HK-2 (cell line): ENCODE results near the gene RPS6KA5.
"Not testable (repeated sequence)": the region's sequence is repeated elsewhere in the genome, so short reads cannot be mapped to it uniquely, and the experiment has no call there.

Experiments
- DNase-seq: peaks from one replicate; pipeline ENCODE4 v3.0.0-alpha.2; 2018; ENCODE audit not compliant: unreplicated experiment

Gene RPS6KA5

DNA sequence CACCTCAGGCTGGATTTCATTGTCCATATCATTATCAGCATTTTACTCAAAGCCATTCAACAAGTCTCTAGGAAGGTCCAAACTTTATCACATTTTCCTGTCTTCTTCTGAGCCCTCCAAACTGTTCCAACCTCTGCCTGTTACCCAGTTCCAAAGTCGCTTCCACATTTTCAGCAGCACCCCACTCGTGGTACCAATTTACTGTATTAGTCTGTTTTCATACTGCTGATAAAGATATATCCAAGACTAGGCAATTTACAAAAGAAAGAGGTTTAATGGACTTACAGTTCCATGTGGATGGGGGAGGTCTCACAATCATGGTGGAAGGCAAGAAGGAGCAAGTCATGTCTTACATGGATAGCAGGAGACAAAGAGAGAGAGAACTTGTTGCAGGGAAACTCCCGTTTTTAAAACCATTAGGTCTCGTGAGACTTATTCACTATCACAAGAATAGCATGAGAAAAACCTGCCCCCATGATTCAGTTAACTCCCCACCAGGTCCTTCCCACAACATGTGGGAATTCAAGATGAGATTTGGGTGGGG lies 121.1 kb downstream of the RPS6KA5 start:
- not testable (repeated sequence) for DNase-seq

GRCh38 chr14:90938615-90939014 lies 121.8 kb downstream of the RPS6KA5 start:
- no peak for DNase-seq

- no peak for DNase-seq
These were observed 123.5 kb downstream of the RPS6KA5 start for GRCh38 chr14:90936757-90937440.

DNA sequence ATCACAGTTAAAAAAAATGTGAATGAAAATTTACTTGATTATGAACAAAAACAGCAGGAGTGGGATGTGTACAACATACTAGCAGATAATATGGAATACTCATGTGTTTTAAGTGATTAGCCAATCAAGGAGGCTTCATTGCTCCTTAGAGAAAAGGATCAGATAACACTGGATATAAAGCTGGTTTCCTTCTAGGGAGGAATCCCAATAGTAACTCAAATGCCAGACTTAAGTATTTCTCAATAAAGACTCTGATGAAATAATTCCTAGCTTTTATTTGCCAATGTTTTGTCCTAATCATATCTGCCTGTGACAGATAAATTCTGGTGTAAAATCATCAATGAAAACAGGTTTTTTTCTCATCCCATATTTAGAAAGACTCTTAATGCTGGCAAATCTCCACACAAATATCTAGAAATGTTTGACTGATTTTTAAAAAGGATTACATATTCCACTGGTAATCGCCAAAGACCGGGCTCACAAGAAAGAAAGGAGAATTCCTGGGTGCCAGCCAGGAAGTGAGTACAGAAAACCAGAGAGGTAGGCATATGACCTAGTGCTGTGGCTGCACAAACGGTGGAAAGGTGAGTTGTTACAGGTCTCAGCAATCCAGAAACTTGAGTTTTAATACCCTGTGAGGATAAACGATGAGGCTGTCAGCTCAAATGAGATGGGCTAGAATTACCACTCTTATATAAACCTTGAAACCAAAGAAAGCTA lies 135.7 kb downstream of the RPS6KA5 start:
- no peak for DNase-seq

DNA sequence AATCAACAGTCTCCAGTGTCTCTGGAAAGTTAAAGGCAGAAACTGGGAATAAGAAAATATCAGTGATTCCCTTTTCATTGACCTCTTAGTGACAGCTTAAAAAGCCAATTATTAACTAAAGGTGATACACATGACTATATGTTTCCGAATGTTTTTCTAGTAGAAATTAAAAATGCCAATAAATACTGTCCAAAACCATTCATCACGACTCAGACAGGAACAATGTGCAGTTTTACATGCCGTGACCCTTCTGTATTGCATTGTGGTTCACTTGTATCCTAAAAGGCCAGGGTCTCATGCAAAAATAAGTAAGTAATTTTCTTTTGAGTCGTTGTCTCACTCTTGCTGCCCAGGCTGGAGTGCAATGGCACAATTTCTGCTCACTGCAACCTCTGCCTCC lies 138.3 kb downstream of the RPS6KA5 start:
- DNase-seq: no peak

DNA sequence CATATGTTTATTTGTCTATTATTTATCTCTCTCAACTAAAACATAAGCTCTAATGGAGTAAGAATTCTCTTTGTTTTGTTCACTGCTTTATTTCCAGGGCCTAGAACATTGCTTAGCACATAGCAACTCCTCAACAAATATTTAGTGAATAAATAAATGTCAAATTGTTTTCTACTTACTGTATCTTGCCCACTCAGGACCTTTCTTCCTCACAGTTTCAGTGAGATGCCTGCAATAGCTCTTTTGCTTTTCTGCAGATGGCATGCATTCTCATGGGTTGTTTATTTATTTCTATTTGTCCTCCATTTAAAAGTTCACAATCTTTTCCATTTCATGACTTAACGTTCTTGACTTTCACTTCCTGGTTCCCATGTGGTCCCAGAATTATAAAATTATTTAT lies 149.3 kb downstream of the RPS6KA5 start:
- DNase-seq: no peak

GRCh38 chr14:90907178-90907577 lies 153.3 kb downstream of the RPS6KA5 start:
- no peak for DNase-seq

- DNase-seq: no peak
These were observed 154.9 kb downstream of the RPS6KA5 start for GRCh38 chr14:90905531-90905930.

GRCh38 chr14:90903101-90903500 lies 157.3 kb downstream of the RPS6KA5 start:
- DNase-seq: peak; percentile 27

DNA sequence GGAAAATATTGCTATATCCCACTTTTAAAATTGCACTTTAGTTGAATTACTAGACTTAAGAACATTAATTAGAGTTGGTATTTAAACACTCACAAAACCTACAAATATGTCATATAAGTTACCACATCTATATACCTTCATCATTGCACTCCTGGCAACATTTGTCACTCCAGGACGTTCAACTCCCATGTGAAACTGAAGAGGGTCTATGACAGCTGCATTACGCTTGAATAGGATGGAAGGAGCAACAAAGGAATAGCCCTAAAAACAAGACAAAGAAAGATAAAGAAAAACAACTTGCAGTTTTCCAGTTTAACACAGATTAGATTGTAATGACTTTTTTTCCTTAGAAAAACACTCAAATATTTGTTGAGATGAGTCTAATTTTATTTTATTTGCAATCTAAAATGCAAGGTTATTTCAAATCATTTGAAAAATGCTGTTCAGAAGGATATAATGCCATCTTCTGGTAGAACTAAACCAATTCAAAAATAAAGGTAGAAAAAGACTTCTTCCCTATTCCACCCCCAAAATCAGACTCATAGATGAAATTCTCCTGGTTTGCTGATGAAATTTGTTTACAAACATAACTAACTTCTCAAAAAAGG lies 159.9 kb downstream of the RPS6KA5 start:
- DNase-seq: no peak

GRCh38 chr14:90897022-90897421 lies 163.4 kb downstream of the RPS6KA5 start:
- no peak for DNase-seq

DNA sequence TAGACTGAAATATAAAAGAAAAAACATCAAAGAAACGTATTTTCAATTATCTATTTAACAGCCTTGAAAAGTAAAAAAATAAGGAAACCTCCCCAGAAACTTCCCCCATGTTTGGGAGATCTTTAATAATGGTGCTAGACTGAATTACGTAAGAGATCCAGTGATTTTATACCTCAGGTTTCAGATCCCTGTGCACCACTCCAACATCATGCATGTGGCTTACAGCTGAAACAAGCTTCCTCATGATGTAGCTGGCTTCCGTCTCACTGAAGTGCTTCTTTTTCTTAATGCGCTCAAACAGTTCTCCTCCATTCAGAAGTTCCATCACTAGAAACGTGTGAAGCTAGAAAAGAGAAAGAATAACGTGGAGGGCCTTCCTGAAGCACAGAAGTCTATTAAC lies 166.2 kb downstream of the RPS6KA5 start:
- no peak for DNase-seq

DNA sequence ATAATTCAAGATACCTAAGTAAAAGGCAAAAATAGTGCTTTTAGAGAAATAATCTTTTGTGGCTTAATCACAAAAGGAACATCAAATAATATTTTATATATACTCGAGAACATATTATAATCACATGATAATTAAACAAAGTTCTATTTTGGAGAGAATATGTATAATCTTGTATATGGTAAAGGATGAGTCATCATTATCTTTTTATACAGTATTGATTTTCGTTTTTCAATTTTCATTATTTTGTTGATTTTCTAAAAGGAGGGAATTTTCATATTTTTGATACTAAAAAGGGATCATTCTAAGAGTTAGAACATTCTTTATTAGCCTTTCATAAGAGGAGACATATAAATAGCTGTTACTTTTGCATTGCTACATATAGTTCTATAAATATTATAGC lies 166.9 kb downstream of the RPS6KA5 start:
- DNase-seq: no peak

- DNase-seq: no peak
These were observed 167.5 kb downstream of the RPS6KA5 start for GRCh38 chr14:90892970-90893369.

- no peak for DNase-seq
These were observed 169.1 kb downstream of the RPS6KA5 start for GRCh38 chr14:90891326-90891725.

GRCh38 chr14:90890322-90891020 lies 170.0 kb downstream of the RPS6KA5 start:
- no peak for DNase-seq

DNA sequence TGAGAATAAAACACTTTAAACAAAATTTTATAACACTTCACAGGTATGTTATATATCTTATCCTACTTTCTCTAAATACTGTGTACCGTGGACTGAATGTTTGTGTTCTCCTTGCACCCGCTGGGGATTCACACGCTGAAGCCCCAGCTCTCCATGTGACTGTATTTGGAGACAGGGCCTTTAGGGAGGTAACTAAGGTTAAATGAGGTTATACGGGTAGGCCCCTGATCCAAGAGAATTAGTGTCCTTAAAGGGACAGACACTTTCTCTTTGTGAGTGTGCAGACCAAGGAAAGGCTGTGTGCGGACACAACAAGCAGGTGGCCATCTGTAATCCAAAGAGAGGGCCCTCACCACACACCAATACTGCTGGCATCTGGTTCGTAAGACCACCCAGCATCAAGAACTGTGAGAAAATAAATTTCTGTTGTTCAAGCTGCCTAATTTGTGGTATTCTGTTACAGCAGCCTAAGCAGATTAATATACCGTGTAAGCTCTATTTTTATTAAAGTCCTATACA lies 174.1 kb downstream of the RPS6KA5 start:
- DNase-seq: no peak

- no peak for DNase-seq
These were observed 176.7 kb downstream of the RPS6KA5 start for GRCh38 chr14:90883782-90884181.

DNA sequence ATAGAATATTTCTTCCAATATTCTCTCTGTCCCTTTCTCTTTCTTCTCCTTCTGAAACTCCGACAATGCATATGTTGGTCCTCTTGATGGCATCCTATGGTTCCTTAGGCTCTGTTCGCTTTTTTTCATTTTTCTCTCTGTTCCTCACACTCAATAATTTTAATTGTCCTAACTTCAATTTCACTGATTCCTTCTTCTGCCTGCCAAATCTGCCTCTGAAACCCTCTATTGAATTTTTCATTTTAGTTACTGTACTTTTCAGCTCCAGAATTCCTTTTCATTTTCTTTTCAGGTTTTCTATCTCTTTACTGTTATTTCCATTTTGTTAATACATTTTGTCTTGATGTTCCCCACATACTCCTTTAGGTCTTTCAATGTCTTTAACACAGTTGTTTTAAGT lies 177.2 kb downstream of the RPS6KA5 start:
- no peak for DNase-seq

GRCh38 chr14:90880282-90880681 lies 180.2 kb downstream of the RPS6KA5 start:
- DNase-seq: no peak

DNA sequence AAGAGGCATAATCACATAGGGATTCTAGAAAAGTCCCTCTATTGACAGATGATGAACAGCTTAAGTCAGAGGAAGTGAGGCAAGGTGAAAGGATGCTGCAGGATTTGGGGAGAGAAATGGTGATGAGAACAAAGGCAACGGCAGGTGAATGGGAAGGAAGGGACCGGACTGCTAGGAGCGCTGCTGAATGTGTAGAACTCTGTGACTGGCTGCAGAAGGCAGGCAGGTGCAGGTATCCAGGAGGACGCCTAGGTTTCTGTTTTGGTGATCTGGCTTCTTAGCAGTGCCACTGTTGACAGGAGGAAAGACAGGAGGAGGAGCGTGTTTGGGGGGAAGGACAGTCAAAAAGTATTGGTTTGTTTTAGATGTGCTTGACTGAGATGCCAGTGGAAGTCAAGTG lies 185.8 kb downstream of the RPS6KA5 start:
- no peak for DNase-seq
